ENCODE measurements around the gene CASP9.

The CASP9 gene

GRCh38 chr1:15524021-15524282 is at the start of gene CASP9:
CASP9 (minus strand) TSS chr1:15524215; CDS start chr1:15524200, 15 bp downstream.
- DNase-seq (ENCODE audit: low read depth), result no peak

GRCh38 chr1:15573477-15573876 is 49.5 kb upstream of the CASP9 start:
- DNase-seq (ENCODE audit: low read depth), result no peak

GRCh38 chr1:15571266-15571665 is 47.3 kb upstream of the CASP9 start:
- DNase-seq (ENCODE audit: low read depth), result no peak

- no peak for DNase-seq (ENCODE audit: low read depth)
Observed at GRCh38 chr1:15570861-15571260, 46.8 kb upstream of the CASP9 start.

GRCh38 chr1:15568387-15569073 is 44.5 kb upstream of the CASP9 start:
- no peak for DNase-seq (ENCODE audit: low read depth)

GRCh38 chr1:15559189-15559810 is 35.3 kb upstream of the CASP9 start:
- no peak for DNase-seq (ENCODE audit: low read depth)

GRCh38 chr1:15558516-15558915 is 34.5 kb upstream of the CASP9 start:
- no peak for DNase-seq (ENCODE audit: low read depth)

- no peak for DNase-seq (ENCODE audit: low read depth)
Observed at GRCh38 chr1:15557594-15557993, 33.6 kb upstream of the CASP9 start.

GRCh38 chr1:15557008-15557407 is 33.0 kb upstream of the CASP9 start:
- no peak for DNase-seq (ENCODE audit: low read depth)

- no peak for DNase-seq (ENCODE audit: low read depth)
Observed at GRCh38 chr1:15550573-15550972, 26.6 kb upstream of the CASP9 start.

- DNase-seq (ENCODE audit: low read depth), result no peak
Observed at GRCh38 chr1:15546641-15547040, 22.6 kb upstream of the CASP9 start.

- DNase-seq (ENCODE audit: low read depth), result no peak
Observed at GRCh38 chr1:15543589-15544568, 19.9 kb upstream of the CASP9 start.

- DNase-seq (ENCODE audit: low read depth), result no peak
Observed at GRCh38 chr1:15543251-15543588, 19.2 kb upstream of the CASP9 start.

GRCh38 chr1:15542388-15543250 is 18.6 kb upstream of the CASP9 start:
- no peak for DNase-seq (ENCODE audit: low read depth)

GRCh38 chr1:15541231-15541792 is 17.3 kb upstream of the CASP9 start:
- no peak for DNase-seq (ENCODE audit: low read depth)

- DNase-seq (ENCODE audit: low read depth), result no peak
Observed at GRCh38 chr1:15540186-15540585, 16.2 kb upstream of the CASP9 start.

- DNase-seq (ENCODE audit: low read depth), result no peak
Observed at GRCh38 chr1:15538771-15539170, 14.8 kb upstream of the CASP9 start.

GRCh38 chr1:15531682-15532081 is 7.7 kb upstream of the CASP9 start:
- no peak for DNase-seq (ENCODE audit: low read depth)

- DNase-seq (ENCODE audit: low read depth), result no peak
Observed at GRCh38 chr1:15531003-15531402, 7.0 kb upstream of the CASP9 start.

GRCh38 chr1:15526490-15527339 is 2.7 kb upstream of the CASP9 start, which contains the start of gene DNAJC16:
DNAJC16 (plus strand) TSS chr1:15526848; CDS start chr1:15529106, 2,258 bp downstream.
- peak; percentile 89 for DNase-seq (ENCODE audit: low read depth)

GRCh38 chr1:15526021-15526489 is 2.0 kb upstream of the CASP9 start:
- no peak for DNase-seq (ENCODE audit: low read depth)
